HG03378 (cell line): ENCODE results near the gene TMEM80.
"Not testable (repeated sequence)": the region's sequence is repeated elsewhere in the genome, so short reads cannot be mapped to it uniquely, and the experiment has no call there.

Experiments
- ATAC-seq: cut with Tn5 transposase; IDR thresholded peaks from one replicate; pipeline ENCODE4 v1.9.1; 2021; ENCODE audit warnings: mild to moderate bottlenecking, moderate library complexity; ENCODE audit not compliant: unreplicated experiment

The TMEM80 gene

GRCh38 chr11:720642-721246 is 25.1 kb downstream of the TMEM80 start:
- ATAC-seq, result no peak

GRCh38 chr11:721247-721740 is 25.7 kb downstream of the TMEM80 start:
- ATAC-seq, result no peak

- no peak for ATAC-seq
Measured at GRCh38 chr11:721741-722345, 26.2 kb downstream of the TMEM80 start.

- ATAC-seq, result no peak
Measured at GRCh38 chr11:722346-722811, 26.8 kb downstream of the TMEM80 start.

- no peak for ATAC-seq
Measured at GRCh38 chr11:723120-723883, 27.7 kb downstream of the TMEM80 start.

- no peak for ATAC-seq
Measured at GRCh38 chr11:724049-724777, 28.6 kb downstream of the TMEM80 start.

GRCh38 chr11:724778-725386 is 29.3 kb downstream of the TMEM80 start:
- ATAC-seq, result no peak

- no peak for ATAC-seq
Measured at GRCh38 chr11:725624-726202, 30.1 kb downstream of the TMEM80 start.

DNA sequence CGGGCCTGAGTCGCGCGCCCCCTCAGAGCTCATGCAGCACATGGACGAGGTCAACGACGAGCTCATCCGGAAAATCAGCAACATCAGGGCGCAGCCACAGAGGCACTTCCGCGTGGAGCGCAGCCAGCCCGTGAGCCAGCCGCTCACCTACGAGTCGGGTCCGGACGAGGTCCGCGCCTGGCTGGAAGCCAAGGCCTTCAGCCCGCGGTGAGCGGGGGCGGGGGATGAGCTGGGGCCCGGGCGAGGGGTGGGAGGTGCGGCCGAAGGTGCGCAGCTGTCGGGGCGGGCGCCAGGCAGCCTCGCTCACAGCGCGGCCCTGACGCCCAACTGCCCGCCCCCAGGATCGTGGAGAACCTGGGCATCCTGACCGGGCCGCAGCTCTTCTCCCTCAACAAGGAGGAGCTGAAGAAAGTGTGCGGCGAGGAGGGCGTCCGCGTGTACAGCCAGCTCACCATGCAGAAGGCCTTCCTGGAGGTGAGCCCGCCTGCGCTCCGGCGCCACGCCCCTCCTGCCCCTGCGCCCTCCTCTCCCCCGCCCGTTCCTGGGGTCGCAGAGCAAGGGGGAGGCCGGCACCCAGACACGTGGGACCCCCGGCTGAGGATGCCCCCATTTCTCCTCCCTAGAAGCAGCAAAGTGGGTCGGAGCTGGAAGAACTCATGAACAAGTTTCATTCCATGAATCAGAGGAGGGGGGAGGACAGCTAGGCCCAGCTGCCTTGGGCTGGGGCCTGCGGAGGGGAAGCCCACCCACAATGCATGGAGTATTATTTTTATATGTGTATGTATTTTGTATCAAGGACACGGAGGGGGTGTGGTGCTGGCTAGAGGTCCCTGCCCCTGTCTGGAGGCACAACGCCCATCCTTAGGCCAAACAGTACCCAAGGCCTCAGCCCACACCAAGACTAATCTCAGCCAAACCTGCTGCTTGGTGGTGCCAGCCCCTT is 30.9 kb downstream of the TMEM80 start:
- no peak for ATAC-seq

- ATAC-seq, result no peak
Measured at GRCh38 chr11:727281-727701, 31.7 kb downstream of the TMEM80 start.

- no peak for ATAC-seq
Measured at GRCh38 chr11:727859-728748, 32.5 kb downstream of the TMEM80 start.

DNA sequence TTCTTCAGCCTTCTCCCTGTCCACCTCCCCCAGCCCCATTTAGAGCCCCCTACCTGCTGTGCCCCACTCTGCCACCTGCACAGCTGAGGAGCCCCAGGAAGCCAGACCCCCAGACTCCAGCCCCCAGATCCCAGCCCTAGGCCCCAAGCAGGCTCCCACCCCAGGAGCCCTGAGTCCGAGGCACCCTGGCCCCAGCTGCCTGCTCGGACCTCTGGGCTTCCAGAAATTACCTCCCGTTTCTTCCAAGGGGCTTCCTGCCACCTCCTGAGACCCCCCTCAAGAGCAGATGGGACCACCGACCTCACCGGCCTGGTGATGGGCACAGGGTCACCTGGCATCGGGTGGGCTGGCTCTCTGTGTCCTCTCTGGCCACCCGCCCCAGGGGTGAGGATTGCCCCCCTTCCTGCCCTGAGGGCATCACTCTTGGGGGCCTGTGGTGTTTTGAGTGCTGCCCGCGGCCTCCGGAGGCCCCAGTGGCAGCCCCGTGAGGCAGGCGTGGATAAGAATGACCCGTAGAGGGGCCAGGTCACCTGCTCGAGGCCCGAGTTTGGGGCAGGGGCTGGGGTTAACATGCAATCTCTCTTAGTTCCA is 33.4 kb downstream of the TMEM80 start:
- no peak for ATAC-seq

GRCh38 chr11:729492-730074 is 34.0 kb downstream of the TMEM80 start:
- no peak for ATAC-seq

GRCh38 chr11:733072-733471 is 37.5 kb downstream of the TMEM80 start:
- ATAC-seq, result no peak

DNA sequence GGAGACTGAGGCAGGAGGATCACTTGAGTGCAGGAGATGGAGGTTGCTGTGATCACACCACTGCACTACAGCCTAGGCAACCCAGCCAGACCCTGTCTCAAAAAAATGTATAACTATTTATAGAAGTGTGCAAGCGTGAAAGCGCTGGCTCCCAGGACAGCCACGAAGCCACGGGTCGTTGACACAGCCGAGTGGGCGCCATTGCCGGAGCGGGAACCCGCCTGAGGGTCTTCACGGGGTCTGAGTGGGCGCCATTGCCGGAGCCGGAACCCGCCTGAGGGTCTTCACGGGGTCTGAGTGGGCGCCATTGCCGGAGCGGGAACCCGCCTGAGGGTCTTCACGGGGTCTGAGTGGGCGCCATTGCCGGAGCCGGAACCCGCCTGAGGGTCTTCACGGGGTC is 38.9 kb downstream of the TMEM80 start:
- not testable (repeated sequence) for ATAC-seq

- ATAC-seq, result no peak
Measured at GRCh38 chr11:737366-737765, 41.8 kb downstream of the TMEM80 start.

- ATAC-seq, result not testable (repeated sequence)
Measured at GRCh38 chr11:737899-738298, 42.3 kb downstream of the TMEM80 start.

DNA sequence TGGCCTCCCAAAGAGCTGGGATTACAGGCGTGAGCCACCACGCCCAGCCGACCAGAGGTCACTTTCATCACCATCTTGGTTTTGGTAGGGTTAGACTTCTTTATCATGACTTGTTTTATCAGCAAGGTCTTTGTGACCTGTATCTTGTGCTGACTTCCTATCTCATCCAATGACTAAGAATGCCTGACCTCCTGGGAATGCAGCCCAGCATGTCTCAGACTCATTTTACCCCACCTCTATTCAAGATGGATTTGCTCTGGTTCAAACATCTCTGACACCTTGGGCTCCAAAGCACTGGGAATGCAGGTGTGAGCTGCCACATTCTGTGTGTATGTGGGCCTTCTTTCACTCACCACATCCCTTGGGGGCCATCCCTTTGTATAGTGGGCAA is 46.5 kb downstream of the TMEM80 start:
- ATAC-seq, result no peak
